Measurements from ENCODE around the gene SIX3. TPM values are rescaled to one million over a fixed set of nuclear protein-coding genes. Genes with fewer than 3 reads are reported as not detected.
A peak's percentile ranks its signal among the peaks of the same experiment; 100 is the strongest.

SIX3 gene
- total and polyA plus RNA-seq, 2 experiments from 2014 or later = 0.21 to 0.28 TPM

DNA sequence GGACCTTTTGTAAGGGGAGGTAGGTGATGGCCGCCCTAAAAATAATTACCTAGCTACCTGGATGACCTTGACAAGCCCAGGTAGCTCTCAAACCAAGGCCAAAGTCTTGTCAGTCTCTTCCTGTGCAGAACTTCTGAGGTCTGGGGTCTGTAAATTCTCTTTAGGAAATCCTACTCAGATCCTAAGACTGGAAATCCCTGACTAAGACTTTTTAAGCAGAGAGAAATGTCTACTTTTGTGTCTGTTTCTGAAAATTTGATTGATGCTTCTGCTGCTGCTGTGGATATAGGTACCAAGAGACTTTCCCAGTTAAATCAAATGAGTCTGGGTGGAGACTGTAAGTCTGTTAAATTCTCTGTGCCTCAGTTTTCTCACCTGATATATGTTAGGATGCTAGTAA is 36.9 kb upstream of the SIX3 start:
- ATAC-seq = no peak
- Mint-ChIP-seq H3K27me3 (ENCODE audit: insufficient read depth, low read depth, poor library complexity) (peaks cover 7% of the 10 kb centered on the region), H3K4me1 (peaks cover 5% of the 10 kb centered on the region; the same call in 1 of the 3 replicates)

More for the DNA sequence above, 36.9 kb upstream of the SIX3 start:
- H3F3A ChIP-seq (replicated peaks; ENCODE audit: low read depth) = no peaks in the 10 kb centered on the region
- no peaks in the 10 kb centered on the region for H4K20me1 ChIP-seq (replicated peaks; ENCODE audit: insufficient read depth)
- no peak overlapping the region for H2AFZ ChIP-seq
- H3K4me1 ChIP-seq (ENCODE audit: insufficient read depth) = peaks cover 7% of the 10 kb centered on the region; the same call in 1 of the 2 replicates
- 0 out of 2 replicates have a peak, but pooled peaks cover 5% of the 10 kb centered on the region for H3K9me2 ChIP-seq (ENCODE audit: insufficient read depth)
- peak overlapping the region; percentile 65; the same call in 1 of the 2 replicates for H3K4me2 ChIP-seq
- TF ChIP-seq, protein P1, sequence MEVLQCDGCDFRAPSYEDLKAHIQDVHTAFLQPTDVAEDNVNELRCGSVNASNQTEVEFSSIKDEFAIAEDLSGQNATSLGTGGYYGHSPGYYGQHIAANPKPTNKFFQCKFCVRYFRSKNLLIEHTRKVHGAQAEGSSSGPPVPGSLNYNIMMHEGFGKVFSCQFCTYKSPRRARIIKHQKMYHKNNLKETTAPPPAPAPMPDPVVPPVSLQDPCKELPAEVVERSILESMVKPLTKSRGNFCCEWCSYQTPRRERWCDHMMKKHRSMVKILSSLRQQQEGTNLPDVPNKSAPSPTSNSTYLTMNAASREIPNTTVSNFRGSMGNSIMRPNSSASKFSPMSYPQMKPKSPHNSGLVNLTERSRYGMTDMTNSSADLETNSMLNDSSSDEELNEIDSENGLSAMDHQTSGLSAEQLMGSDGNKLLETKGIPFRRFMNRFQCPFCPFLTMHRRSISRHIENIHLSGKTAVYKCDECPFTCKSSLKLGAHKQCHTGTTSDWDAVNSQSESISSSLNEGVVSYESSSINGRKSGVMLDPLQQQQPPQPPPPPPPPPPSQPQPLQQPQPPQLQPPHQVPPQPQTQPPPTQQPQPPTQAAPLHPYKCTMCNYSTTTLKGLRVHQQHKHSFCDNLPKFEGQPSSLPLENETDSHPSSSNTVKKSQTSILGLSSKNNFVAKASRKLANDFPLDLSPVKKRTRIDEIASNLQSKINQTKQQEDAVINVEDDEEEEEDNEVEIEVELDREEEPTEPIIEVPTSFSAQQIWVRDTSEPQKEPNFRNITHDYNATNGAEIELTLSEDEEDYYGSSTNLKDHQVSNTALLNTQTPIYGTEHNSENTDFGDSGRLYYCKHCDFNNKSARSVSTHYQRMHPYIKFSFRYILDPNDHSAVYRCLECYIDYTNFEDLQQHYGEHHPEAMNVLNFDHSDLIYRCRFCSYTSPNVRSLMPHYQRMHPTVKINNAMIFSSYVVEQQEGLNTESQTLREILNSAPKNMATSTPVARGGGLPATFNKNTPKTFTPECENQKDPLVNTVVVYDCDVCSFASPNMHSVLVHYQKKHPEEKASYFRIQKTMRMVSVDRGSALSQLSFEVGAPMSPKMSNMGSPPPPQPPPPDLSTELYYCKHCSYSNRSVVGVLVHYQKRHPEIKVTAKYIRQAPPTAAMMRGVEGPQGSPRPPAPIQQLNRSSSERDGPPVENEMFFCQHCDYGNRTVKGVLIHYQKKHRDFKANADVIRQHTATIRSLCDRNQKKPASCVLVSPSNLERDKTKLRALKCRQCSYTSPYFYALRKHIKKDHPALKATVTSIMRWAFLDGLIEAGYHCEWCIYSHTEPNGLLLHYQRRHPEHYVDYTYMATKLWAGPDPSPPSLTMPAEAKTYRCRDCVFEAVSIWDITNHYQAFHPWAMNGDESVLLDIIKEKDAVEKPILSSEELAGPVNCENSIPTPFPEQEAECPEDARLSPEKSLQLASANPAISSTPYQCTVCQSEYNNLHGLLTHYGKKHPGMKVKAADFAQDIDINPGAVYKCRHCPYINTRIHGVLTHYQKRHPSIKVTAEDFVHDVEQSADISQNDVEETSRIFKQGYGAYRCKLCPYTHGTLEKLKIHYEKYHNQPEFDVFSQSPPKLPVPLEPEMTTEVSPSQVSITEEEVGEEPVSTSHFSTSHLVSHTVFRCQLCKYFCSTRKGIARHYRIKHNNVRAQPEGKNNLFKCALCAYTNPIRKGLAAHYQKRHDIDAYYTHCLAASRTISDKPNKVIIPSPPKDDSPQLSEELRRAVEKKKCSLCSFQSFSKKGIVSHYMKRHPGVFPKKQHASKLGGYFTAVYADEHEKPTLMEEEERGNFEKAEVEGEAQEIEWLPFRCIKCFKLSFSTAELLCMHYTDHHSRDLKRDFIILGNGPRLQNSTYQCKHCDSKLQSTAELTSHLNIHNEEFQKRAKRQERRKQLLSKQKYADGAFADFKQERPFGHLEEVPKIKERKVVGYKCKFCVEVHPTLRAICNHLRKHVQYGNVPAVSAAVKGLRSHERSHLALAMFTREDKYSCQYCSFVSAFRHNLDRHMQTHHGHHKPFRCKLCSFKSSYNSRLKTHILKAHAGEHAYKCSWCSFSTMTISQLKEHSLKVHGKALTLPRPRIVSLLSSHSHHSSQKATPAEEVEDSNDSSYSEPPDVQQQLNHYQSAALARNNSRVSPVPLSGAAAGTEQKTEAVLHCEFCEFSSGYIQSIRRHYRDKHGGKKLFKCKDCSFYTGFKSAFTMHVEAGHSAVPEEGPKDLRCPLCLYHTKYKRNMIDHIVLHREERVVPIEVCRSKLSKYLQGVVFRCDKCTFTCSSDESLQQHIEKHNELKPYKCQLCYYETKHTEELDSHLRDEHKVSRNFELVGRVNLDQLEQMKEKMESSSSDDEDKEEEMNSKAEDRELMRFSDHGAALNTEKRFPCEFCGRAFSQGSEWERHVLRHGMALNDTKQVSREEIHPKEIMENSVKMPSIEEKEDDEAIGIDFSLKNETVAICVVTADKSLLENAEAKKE (CRISPR knock-in tag; IDR thresholded peaks at IDR 0.05) = no peak
- TF ChIP-seq, protein P2, sequence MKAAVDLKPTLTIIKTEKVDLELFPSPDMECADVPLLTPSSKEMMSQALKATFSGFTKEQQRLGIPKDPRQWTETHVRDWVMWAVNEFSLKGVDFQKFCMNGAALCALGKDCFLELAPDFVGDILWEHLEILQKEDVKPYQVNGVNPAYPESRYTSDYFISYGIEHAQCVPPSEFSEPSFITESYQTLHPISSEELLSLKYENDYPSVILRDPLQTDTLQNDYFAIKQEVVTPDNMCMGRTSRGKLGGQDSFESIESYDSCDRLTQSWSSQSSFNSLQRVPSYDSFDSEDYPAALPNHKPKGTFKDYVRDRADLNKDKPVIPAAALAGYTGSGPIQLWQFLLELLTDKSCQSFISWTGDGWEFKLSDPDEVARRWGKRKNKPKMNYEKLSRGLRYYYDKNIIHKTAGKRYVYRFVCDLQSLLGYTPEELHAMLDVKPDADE (IDR thresholded peaks at IDR 0.05) = no peak
- TF ChIP-seq ZNF331 (CRISPR knock-in tag; IDR thresholded peaks at IDR 0.05; ENCODE audit: low read depth) = no peak
- H3K4me3 ChIP-seq = no peak overlapping the region
- H3K27ac ChIP-seq (ENCODE audit: low read depth) = no peak overlapping the region
- no peak overlapping the region for H3K4me3 Mint-ChIP-seq
- no peak for DNase-seq (ENCODE audit: low spot score)
- peaks cover 4% of the 10 kb centered on the region; the same call in 2 of the 3 replicates for H3K9me3 Mint-ChIP-seq
- H3K27ac Mint-ChIP-seq = no peak overlapping the region
- H3K36me3 ChIP-seq (ENCODE audit: insufficient read depth) = no peaks in the 10 kb centered on the region
- no peaks in the 10 kb centered on the region for H3K27me3 ChIP-seq (ENCODE audit: insufficient read depth)
- H3K79me2 ChIP-seq (replicated peaks; ENCODE audit: insufficient read depth) = no peaks in the 10 kb centered on the region
- peaks cover 4% of the 10 kb centered on the region; the same call in 1 of the 3 replicates for H3K36me3 Mint-ChIP-seq (ENCODE audit: low read depth)

Data from GM23338 (cell line).